Measurements from ENCODE around the gene STK39. TPM values are rescaled to one million over a fixed set of nuclear protein-coding genes. Genes with fewer than 3 reads are reported as not detected.

STK39 gene
- total and polyA plus RNA-seq, 2 of the 4 experiments (the other 2 are of a cell fraction), result 11.8 to 16.4 TPM

DNA sequence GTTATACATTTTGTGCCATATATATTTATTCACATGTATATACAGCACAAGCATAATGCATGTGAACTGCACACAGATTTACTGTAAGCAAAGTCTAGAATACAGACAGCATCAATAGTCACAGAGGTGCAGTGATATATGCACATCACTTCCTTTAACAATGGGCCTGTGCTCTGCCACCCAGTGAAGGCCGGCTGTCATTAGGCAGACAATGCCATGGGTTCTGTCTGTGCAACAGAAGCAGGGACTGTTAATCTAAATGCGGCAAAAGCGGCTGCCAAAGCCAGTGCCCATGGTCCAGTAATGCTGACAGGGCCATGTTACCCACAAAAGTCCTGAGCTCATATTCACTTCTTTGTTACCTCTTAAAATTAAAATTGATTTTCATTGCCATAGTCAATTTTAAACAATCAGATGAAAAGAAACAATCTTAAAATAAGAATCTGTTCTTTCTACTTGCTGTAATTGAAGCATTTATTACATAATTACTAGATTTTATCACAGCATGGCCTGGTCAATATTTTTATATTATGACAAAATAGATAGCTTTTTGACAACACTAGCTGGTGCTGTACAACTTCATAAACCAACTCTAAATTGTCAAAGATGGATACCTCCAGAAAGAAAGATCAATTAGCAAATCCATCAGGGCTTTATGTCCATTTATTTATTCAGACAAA is 232.0 kb downstream of the STK39 start:
- H2BK15ac ChIP-seq (ENCODE audit: low read depth, low read length), result no peak overlapping the region
- H4K91ac ChIP-seq (ENCODE audit: insufficient read depth, low read depth, low read length), result no peak overlapping the region
- in situ Hi-C loops (cut with MboI; ENCODE audit: low sequenced_read_pairs) (no loop called here), dilution Hi-C loops (cut with HindIII; ENCODE audit: low sequenced_read_pairs, unreplicated experiment) (no loop called here), intact Hi-C loops (cut with micrococcal nuclease) (no loop called here)
- no peak overlapping the region for H4K8ac ChIP-seq (ENCODE audit: low read depth in 2 of 2, low read length in 2 of 2)
- no peak overlapping the region for H3K23ac ChIP-seq (ENCODE audit: low read depth, low read length)
- H3K36me3 ChIP-seq (ENCODE audit: control insufficient read depth, insufficient read depth, low read length), result peaks cover 8% of the 10 kb centered on the region
- H3K4ac ChIP-seq (ENCODE audit: low read depth, low read length), result no peak overlapping the region
- H4K20me1 ChIP-seq (ENCODE audit: insufficient read depth, low read length), result no peaks in the 10 kb centered on the region
- H3K9me1 ChIP-seq (ENCODE audit: insufficient read depth, low read length), result no peaks in the 10 kb centered on the region; the same call in 1 of the 2 replicates
- no peak overlapping the region for H3K27ac ChIP-seq (ENCODE audit: insufficient read depth, low read length)
- no peak overlapping the region for H2AFZ ChIP-seq (replicated peaks; ENCODE audit: low read length, poor library complexity)
- H4K5ac ChIP-seq (ENCODE audit: low read depth, low read length), result no peak overlapping the region
- ChIA-PET POLR2A (ENCODE audit: unreplicated experiment) (no interaction called here), CTCF (no interaction called here)
- no peaks in the 10 kb centered on the region for H3K27me3 ChIP-seq (ENCODE audit: control insufficient read depth, insufficient read depth, low read length)
- H2AK5ac ChIP-seq (ENCODE audit: low read depth, low read length), result no peak overlapping the region
- no peak overlapping the region for H3K9ac ChIP-seq (ENCODE audit: low read depth, low read length)
- H3K79me1 ChIP-seq (ENCODE audit: low read depth in 1 of 2, low read length in 2 of 2), result peaks cover 0 to 3% of the 10 kb centered on the region in 2 experiments; a peak in 1 of 4 replicates
- H3K18ac ChIP-seq (ENCODE audit: low read depth, low read length), result no peak overlapping the region
- H3K14ac ChIP-seq (replicated peaks; ENCODE audit: low read depth, low read length), result no peak overlapping the region
- H3K4me1 ChIP-seq (ENCODE audit: control insufficient read depth, insufficient read depth, low read length), result 0 out of 2 replicates have a peak, but pooled peaks cover 4% of the 10 kb centered on the region
- H2AK9ac ChIP-seq (replicated peaks; ENCODE audit: low read depth, low read length, poor library complexity), result no peak overlapping the region
- TF ChIP-seq MXI1 (IDR thresholded peaks at IDR 0.05; ENCODE audit: borderline replicate concordance, low read depth, low read length), result no peak
- TF ChIP-seq, protein P1, sequence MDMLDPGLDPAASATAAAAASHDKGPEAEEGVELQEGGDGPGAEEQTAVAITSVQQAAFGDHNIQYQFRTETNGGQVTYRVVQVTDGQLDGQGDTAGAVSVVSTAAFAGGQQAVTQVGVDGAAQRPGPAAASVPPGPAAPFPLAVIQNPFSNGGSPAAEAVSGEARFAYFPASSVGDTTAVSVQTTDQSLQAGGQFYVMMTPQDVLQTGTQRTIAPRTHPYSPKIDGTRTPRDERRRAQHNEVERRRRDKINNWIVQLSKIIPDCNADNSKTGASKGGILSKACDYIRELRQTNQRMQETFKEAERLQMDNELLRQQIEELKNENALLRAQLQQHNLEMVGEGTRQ (IDR thresholded peaks at IDR 0.05; ENCODE audit: low read depth, low read length), result no peak
- no peak for TF ChIP-seq RCOR1 (IDR thresholded peaks at IDR 0.05; ENCODE audit: insufficient replicate concordance, low read length)
- TF ChIP-seq CEBPB (IDR thresholded peaks at IDR 0.05; ENCODE audit: low read depth, low read length), result no peak
- TF ChIP-seq POLR2A (IDR thresholded peaks at IDR 0.05; ENCODE audit: low read depth, low read length), result no peak
- no peak for TF ChIP-seq SMC3 (IDR thresholded peaks at IDR 0.05; ENCODE audit: low read depth, low read length)
- TF ChIP-seq, protein P2, sequence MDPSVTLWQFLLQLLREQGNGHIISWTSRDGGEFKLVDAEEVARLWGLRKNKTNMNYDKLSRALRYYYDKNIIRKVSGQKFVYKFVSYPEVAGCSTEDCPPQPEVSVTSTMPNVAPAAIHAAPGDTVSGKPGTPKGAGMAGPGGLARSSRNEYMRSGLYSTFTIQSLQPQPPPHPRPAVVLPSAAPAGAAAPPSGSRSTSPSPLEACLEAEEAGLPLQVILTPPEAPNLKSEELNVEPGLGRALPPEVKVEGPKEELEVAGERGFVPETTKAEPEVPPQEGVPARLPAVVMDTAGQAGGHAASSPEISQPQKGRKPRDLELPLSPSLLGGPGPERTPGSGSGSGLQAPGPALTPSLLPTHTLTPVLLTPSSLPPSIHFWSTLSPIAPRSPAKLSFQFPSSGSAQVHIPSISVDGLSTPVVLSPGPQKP (IDR thresholded peaks at IDR 0.05; ENCODE audit: borderline replicate concordance, low read depth, low read length), result no peak
- no peak for TF ChIP-seq FOS (IDR thresholded peaks at IDR 0.05; ENCODE audit: low read depth, low read length)
- no peak for TF ChIP-seq RAD21 (IDR thresholded peaks at IDR 0.05; ENCODE audit: low read length)
- no peak for TF ChIP-seq MAFK (IDR thresholded peaks at IDR 0.05; ENCODE audit: low read depth, low read length)
- no peak for TF ChIP-seq MAZ (IDR thresholded peaks at IDR 0.05; ENCODE audit: borderline replicate concordance, low read depth, low read length)
- TF ChIP-seq NFE2L2 (IDR thresholded peaks at IDR 0.05; ENCODE audit: low read depth, low read length), result no peak
- no peak for TF ChIP-seq CHD1 (IDR thresholded peaks at IDR 0.05; ENCODE audit: low read depth, low read length)
- TF ChIP-seq BHLHE40 (IDR thresholded peaks at IDR 0.05; ENCODE audit: low read depth, low read length), result no peak
- TF ChIP-seq, protein P3, sequence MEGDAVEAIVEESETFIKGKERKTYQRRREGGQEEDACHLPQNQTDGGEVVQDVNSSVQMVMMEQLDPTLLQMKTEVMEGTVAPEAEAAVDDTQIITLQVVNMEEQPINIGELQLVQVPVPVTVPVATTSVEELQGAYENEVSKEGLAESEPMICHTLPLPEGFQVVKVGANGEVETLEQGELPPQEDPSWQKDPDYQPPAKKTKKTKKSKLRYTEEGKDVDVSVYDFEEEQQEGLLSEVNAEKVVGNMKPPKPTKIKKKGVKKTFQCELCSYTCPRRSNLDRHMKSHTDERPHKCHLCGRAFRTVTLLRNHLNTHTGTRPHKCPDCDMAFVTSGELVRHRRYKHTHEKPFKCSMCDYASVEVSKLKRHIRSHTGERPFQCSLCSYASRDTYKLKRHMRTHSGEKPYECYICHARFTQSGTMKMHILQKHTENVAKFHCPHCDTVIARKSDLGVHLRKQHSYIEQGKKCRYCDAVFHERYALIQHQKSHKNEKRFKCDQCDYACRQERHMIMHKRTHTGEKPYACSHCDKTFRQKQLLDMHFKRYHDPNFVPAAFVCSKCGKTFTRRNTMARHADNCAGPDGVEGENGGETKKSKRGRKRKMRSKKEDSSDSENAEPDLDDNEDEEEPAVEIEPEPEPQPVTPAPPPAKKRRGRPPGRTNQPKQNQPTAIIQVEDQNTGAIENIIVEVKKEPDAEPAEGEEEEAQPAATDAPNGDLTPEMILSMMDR (conservative IDR thresholded peaks at IDR 0.05; ENCODE audit: low read depth, low read length), result no peak
- TF ChIP-seq RFX5 (IDR thresholded peaks at IDR 0.05; ENCODE audit: low read depth, low read length), result no peak
- H2BK5ac ChIP-seq (ENCODE audit: low read depth, low read length, poor library complexity, severe bottlenecking), result no peak overlapping the region
- no peak for ATAC-seq (ENCODE audit: low read depth)
- no peak overlapping the region for H2BK120ac ChIP-seq (ENCODE audit: low read depth, low read length)
- no peak overlapping the region for H3K56ac ChIP-seq (ENCODE audit: extremely low read depth, insufficient read depth, low read length)
- DNase-seq, result no peak
- H3K4me2 ChIP-seq (ENCODE audit: low read depth, low read length), result no peak overlapping the region
- H3K9me3 ChIP-seq (ENCODE audit: control insufficient read depth, insufficient read depth, low read length), result no peaks in the 10 kb centered on the region
- H3K4me3 ChIP-seq (ENCODE audit: insufficient read depth, low read depth, low read length), result no peak overlapping the region
- no CpG with 5 or more reads among the region's 3 CpGs for WGBS, 2 experiments (ENCODE audit: extremely low coverage in 2 of 2, insufficient read length in 1 of 2)
- no TSS peak for BruUV-seq (replicated peaks)
- no peak overlapping the region for H2BK20ac ChIP-seq (ENCODE audit: low read depth, low read length)
